ENCODE measurements around the gene HOXC6. TPM values are rescaled to one million over a fixed set of nuclear protein-coding genes. Genes with fewer than 3 reads are reported as not detected.

Gene HOXC6
- total RNA-seq, 1 experiment from 2014 or later: 6.2 TPM

Other genes starting within 250 kb of the HOXC6 start
- gene HOXC13, start 89.6 kb upstream of the HOXC6 start, total RNA-seq (2014; rRNA removed; shearing (Covaris generic)): 6.0 and 7.2 TPM in 2 replicates
- gene HOXC12, start 73.5 kb upstream of the HOXC6 start, total RNA-seq (2014; rRNA removed; shearing (Covaris generic)): 8.6 and 11.0 TPM in 2 replicates
- gene HOXC11, start 55.3 kb upstream of the HOXC6 start, total RNA-seq (2014; rRNA removed; shearing (Covaris generic)): 4.3 and 4.6 TPM in 2 replicates
- gene HOTAIR, start 53.5 kb upstream of the HOXC6 start, total RNA-seq (2014; rRNA removed; shearing (Covaris generic)): 11.1 and 13.5 TPM in 2 replicates
- 3.2 and 7.5 TPM in 2 replicates for gene HOXC10, start 43.3 kb upstream of the HOXC6 start, total RNA-seq (2014; rRNA removed; shearing (Covaris generic))
- gene HOXC9, start 28.3 kb upstream of the HOXC6 start, total RNA-seq (2014; rRNA removed; shearing (Covaris generic)): 9.6 and 14.2 TPM in 2 replicates
- 0.19 and 1.3 TPM in 2 replicates for gene HOXC8, start 19.5 kb upstream of the HOXC6 start, total RNA-seq (2014; rRNA removed; shearing (Covaris generic))
- not detected in 2 replicates for gene HOXC5, start 4.6 kb downstream of the HOXC6 start, total RNA-seq (2014; rRNA removed; shearing (Covaris generic))
- 1.4 and 2.2 TPM in 2 replicates for gene HOXC4, start 25.4 kb downstream of the HOXC6 start, total RNA-seq (2014; rRNA removed; shearing (Covaris generic))
- 35.9 and 50.6 TPM in 2 replicates for gene SMUG1, start 160.5 kb downstream of the HOXC6 start, total RNA-seq (2014; rRNA removed; shearing (Covaris generic))

Measured in SJSA1 (cell line).